Rectal smooth muscle tissue (tissue), 1 donor: Measurements from ENCODE around the gene BSN.

Experiments
- H3K27ac ChIP-seq: one replicate; pipeline ENCODE4 v1.7.0; 2013; ENCODE audit warnings: low read depth, low read length, inconsistent platforms
- H3K27me3 ChIP-seq: one replicate; pipeline ENCODE4 v1.7.0; 2013; ENCODE audit warnings: low read length; ENCODE audit not compliant: control insufficient read depth, insufficient read depth
- H3K36me3 ChIP-seq: one replicate; pipeline ENCODE4 v1.7.0; 2013; ENCODE audit warnings: low read length; ENCODE audit not compliant: control insufficient read depth, insufficient read depth
- H3K4me1 ChIP-seq: one replicate; pipeline ENCODE4 v1.7.0; 2013; ENCODE audit warnings: low read length; ENCODE audit not compliant: control insufficient read depth, insufficient read depth
- H3K4me3 ChIP-seq: one replicate; pipeline ENCODE4 v1.7.0; 2013; ENCODE audit warnings: low read length
- H3K9ac ChIP-seq: one replicate; pipeline ENCODE4 v1.7.0; 2013; ENCODE audit warnings: low read length

The BSN gene

GRCh38 chr3:49611719-49612118 lies 57.4 kb downstream of the BSN start:
- Histone ChIP-seq H3K36me3 (no peaks in the 10 kb centered on the region), H3K27ac (no peak overlapping the region), H3K4me1 (no peaks in the 10 kb centered on the region), H3K4me3 (no peak overlapping the region), H3K9ac (no peak overlapping the region), H3K27me3 (no peaks in the 10 kb centered on the region)

GRCh38 chr3:49614936-49615335 lies 60.7 kb downstream of the BSN start:
- Histone ChIP-seq H3K27ac (no peak overlapping the region), H3K36me3 (no peaks in the 10 kb centered on the region), H3K4me1 (no peaks in the 10 kb centered on the region)

GRCh38 chr3:49616061-49616460 lies 61.8 kb downstream of the BSN start:
- Histone ChIP-seq H3K4me1 (no peaks in the 10 kb centered on the region), H3K9ac (no peak overlapping the region), H3K4me3 (no peak overlapping the region), H3K36me3 (no peaks in the 10 kb centered on the region), H3K27me3 (no peaks in the 10 kb centered on the region), H3K27ac (no peak overlapping the region)

More at GRCh38 chr3:49614936-49615335, 60.7 kb downstream of the BSN start:
- Histone ChIP-seq H3K4me3 (no peak overlapping the region), H3K9ac (no peak overlapping the region), H3K27me3 (no peaks in the 10 kb centered on the region)

- no peaks in the 10 kb centered on the region for H3K36me3 ChIP-seq
- H3K9ac ChIP-seq: no peak overlapping the region
- no peak overlapping the region for H3K4me3 ChIP-seq
- H3K27me3 ChIP-seq: no peaks in the 10 kb centered on the region
- no peaks in the 10 kb centered on the region for H3K4me1 ChIP-seq
- H3K27ac ChIP-seq: no peak overlapping the region
Measured at GRCh38 chr3:49616491-49616941, 62.2 kb downstream of the BSN start.

- Histone ChIP-seq H3K27ac (no peak overlapping the region), H3K27me3 (no peaks in the 10 kb centered on the region)
Measured at GRCh38 chr3:49617390-49618013, 63.2 kb downstream of the BSN start.

GRCh38 chr3:49618412-49618811 lies 64.1 kb downstream of the BSN start:
- H3K4me3 ChIP-seq: no peak overlapping the region
- H3K27ac ChIP-seq: no peak overlapping the region
- H3K27me3 ChIP-seq: no peaks in the 10 kb centered on the region
- H3K36me3 ChIP-seq: no peaks in the 10 kb centered on the region
- no peaks in the 10 kb centered on the region for H3K4me1 ChIP-seq
- H3K9ac ChIP-seq: no peak overlapping the region

More at GRCh38 chr3:49617390-49618013, 63.2 kb downstream of the BSN start:
- no peaks in the 10 kb centered on the region for H3K4me1 ChIP-seq
- no peak overlapping the region for H3K9ac ChIP-seq
- no peaks in the 10 kb centered on the region for H3K36me3 ChIP-seq
- no peak overlapping the region for H3K4me3 ChIP-seq

- Histone ChIP-seq H3K9ac (no peak overlapping the region), H3K27me3 (no peaks in the 10 kb centered on the region), H3K36me3 (no peaks in the 10 kb centered on the region), H3K4me1 (no peaks in the 10 kb centered on the region), H3K27ac (no peak overlapping the region), H3K4me3 (no peak overlapping the region)
Measured at GRCh38 chr3:49619649-49620048, 65.4 kb downstream of the BSN start.

- no peak overlapping the region for H3K27ac ChIP-seq
- no peak overlapping the region for H3K9ac ChIP-seq
- H3K4me3 ChIP-seq: no peak overlapping the region
- H3K27me3 ChIP-seq: no peaks in the 10 kb centered on the region
- no peaks in the 10 kb centered on the region for H3K4me1 ChIP-seq
- no peaks in the 10 kb centered on the region for H3K36me3 ChIP-seq
Measured at GRCh38 chr3:49620728-49621127, 66.5 kb downstream of the BSN start.

- Histone ChIP-seq H3K27ac (no peak overlapping the region), H3K36me3 (no peaks in the 10 kb centered on the region), H3K4me1 (no peaks in the 10 kb centered on the region), H3K9ac (no peak overlapping the region), H3K27me3 (no peaks in the 10 kb centered on the region), H3K4me3 (no peak overlapping the region)
Measured at GRCh38 chr3:49623071-49623470, 68.8 kb downstream of the BSN start.

- no peaks in the 10 kb centered on the region for H3K36me3 ChIP-seq
- H3K4me3 ChIP-seq: no peak overlapping the region
- H3K27me3 ChIP-seq: no peaks in the 10 kb centered on the region
- no peaks in the 10 kb centered on the region for H3K4me1 ChIP-seq
- H3K9ac ChIP-seq: no peak overlapping the region
- H3K27ac ChIP-seq: no peak overlapping the region
Measured at GRCh38 chr3:49625071-49625470, 70.8 kb downstream of the BSN start.

GRCh38 chr3:49626101-49626581 lies 71.9 kb downstream of the BSN start:
- Histone ChIP-seq H3K4me1 (no peaks in the 10 kb centered on the region), H3K27me3 (no peaks in the 10 kb centered on the region), H3K9ac (no peak overlapping the region), H3K36me3 (no peaks in the 10 kb centered on the region), H3K4me3 (no peak overlapping the region), H3K27ac (no peak overlapping the region)

GRCh38 chr3:49626796-49627195 lies 72.5 kb downstream of the BSN start:
- H3K27me3 ChIP-seq: no peaks in the 10 kb centered on the region
- H3K9ac ChIP-seq: no peak overlapping the region
- no peaks in the 10 kb centered on the region for H3K4me1 ChIP-seq
- H3K36me3 ChIP-seq: no peaks in the 10 kb centered on the region
- no peak overlapping the region for H3K4me3 ChIP-seq
- H3K27ac ChIP-seq: no peak overlapping the region

- no peak overlapping the region for H3K27ac ChIP-seq
Measured at GRCh38 chr3:49627634-49628033, 73.4 kb downstream of the BSN start.

More at GRCh38 chr3:49627634-49628033, 73.4 kb downstream of the BSN start:
- H3K36me3 ChIP-seq: no peaks in the 10 kb centered on the region
- no peaks in the 10 kb centered on the region for H3K27me3 ChIP-seq
- H3K4me1 ChIP-seq: no peaks in the 10 kb centered on the region
- no peak overlapping the region for H3K9ac ChIP-seq
- no peak overlapping the region for H3K4me3 ChIP-seq
